ENCODE results near the gene PLP1.

- TF ChIP-seq EZH2 (IDR thresholded peaks at IDR 0.05; ENCODE audit: insufficient read depth, poor library complexity, severe bottlenecking) (no peak), EZH2phosphoT487 (IDR thresholded peaks at IDR 0.05; ENCODE audit: insufficient read depth, low read depth) (no peak)
These were observed 54.7 kb downstream of the PLP1 start for GRCh38 chrX:103831342-103831802.

All from GM23248 (cell line).